Activated naive CD4-positive, alpha-beta T cell treated with anti-CD3 and anti-CD28 coated beads, Interleukin-2, amount 50 U/mL, for 72 hours (primary cell): ENCODE measurements around the gene CD19. TPM values are rescaled to one million over a fixed set of nuclear protein-coding genes. Genes with fewer than 3 reads are reported as not detected.
A peak's percentile ranks its signal among the peaks of the same experiment; 100 is the strongest.
"Not testable (repeated sequence)": the region's sequence is repeated elsewhere in the genome, so short reads cannot be mapped to it uniquely, and the experiment has no call there.

Experiments
- ATAC-seq, 2 donors: fragments of 150-1000 bp; cut with Tn5 transposase; 2 replicates each; pipeline ENCODE4 v1.10.0; 2021; ENCODE audit warnings: mild to moderate bottlenecking in 2 of 2, moderate library complexity in 2 of 2
- DNase-seq, 2 donors: peaks; one replicate each; pipeline ENCODE4 v3.0.0; 2021 to 2022; ENCODE audit warnings: low spot score in 2 of 2
- H3K27ac Mint-ChIP-seq, 2 donors: one replicate each; pipeline ENCODE4 v1.8.0; 2022; ENCODE audit warnings: mild to moderate bottlenecking in 2 of 2, mixed read lengths in 2 of 2
- H3K36me3 Mint-ChIP-seq, 2 donors: one replicate each; pipeline ENCODE4 v1.8.0; 2022; ENCODE audit warnings: mixed read lengths in 2 of 2
- H3K9me3 Mint-ChIP-seq, 2 donors: one replicate each; pipeline ENCODE4 v1.8.0; 2022; ENCODE audit warnings: mixed read lengths in 2 of 2
- total RNA-seq, 2 donors: library from RNA; stranded (reverse); gene quantifications; one replicate each; pipeline ENCODE4 v1.2.3, GENCODE V29; 2022

Gene CD19
- total RNA-seq, 2 donors from 2014 or later, result 0.32 to 1.2 TPM

DNA sequence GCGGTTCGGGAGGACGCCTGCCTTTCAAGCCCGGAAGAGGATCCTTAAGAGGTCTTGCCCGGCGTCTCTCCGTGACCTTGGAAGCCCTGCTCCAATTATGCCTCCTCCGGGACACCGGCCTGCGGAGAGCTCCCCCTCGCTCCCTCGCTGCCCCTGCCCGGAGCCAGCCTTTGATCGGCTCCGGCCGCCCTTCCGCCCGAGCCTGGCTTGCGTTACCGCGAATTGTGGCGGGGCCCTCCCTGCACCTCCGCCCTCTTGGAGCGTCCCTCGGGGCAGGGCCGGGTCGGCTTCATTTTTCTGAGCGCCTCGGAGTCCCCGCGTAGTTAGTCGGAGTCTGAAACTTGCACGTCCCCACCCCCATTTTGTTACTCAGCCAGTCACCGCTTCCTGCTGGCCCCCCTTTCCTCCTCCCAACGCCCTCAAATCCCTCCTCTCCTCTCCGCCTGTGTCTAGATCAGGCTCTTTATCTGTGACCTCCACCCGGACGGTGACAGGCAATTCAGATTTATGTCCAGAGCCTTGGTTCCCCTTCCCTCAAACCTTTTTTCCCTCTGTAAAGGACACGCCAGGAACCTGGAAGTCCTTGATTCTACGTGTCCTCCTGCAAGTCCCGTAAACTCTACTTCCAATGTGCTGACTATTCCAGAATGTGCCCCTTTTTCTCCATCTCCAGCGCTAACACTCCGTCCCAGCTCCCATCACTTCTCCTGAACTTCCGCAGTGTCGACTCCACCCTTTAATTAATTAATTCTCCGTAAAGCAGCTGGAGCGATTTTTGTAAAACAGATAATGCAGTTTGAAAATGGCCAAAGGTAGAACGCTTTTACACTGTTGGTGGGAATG lies 6.2 kb upstream of the CD19 start:
- ATAC-seq (peak; percentile 78 to 83), DNase-seq (peak; percentile 79 to 85)
- Mint-ChIP-seq H3K27ac (peak overlapping the region; percentile 94 to 99), H3K36me3 (peaks cover 0 to 6% of the 10 kb centered on the region in 2 donors), H3K9me3 (no peaks in the 10 kb centered on the region)

DNA sequence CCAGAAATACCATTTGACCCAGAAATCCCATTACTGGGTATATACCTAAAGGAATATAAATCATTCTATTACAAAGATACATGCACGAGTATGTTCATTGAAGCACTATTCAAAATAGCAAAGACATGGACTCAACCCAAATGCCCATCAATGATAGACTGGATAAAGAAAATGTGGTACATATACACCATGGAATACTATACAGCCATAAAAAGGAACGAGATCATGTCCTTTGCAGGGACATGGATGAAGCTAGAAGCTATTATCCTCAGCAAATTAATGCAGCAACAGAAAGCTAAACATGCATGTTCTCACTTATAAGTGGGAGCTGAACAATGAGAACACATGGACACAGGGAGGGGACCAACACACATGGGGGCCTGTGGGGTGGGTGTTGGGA lies 5.5 kb upstream of the CD19 start:
- ATAC-seq, DNase-seq, H3K9me3 Mint-ChIP-seq: not testable (repeated sequence)

DNA sequence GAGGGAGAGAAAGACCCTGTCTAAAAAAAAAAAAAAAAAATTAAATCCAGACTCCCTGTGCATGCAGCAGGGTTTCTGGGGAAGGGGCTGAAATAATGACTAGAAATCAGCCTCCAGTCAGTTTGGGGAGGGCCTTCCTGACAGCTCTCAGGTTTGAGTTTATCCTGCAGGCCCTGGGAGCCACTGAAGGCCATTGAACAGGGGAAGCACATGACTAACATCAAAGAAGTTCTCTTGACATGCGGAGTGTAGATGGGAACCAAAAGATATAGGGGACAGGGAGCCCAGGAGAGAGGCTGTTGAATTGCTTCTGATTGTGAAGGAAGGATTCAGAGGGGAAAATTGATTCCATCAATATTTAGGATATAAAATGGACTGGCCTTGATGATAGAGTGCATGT lies 4.0 kb upstream of the CD19 start:
- peaks cover 0 to 6% of the 10 kb centered on the region in 2 donors for H3K36me3 Mint-ChIP-seq
- no peak for DNase-seq
- no peak for ATAC-seq
- no peaks in the 10 kb centered on the region for H3K9me3 Mint-ChIP-seq
- no peak overlapping the region for H3K27ac Mint-ChIP-seq

More for the DNA sequence above, 5.5 kb upstream of the CD19 start:
- peak overlapping the region; percentile 94 to 99 for H3K27ac Mint-ChIP-seq
- not testable (repeated sequence) for H3K36me3 Mint-ChIP-seq

DNA sequence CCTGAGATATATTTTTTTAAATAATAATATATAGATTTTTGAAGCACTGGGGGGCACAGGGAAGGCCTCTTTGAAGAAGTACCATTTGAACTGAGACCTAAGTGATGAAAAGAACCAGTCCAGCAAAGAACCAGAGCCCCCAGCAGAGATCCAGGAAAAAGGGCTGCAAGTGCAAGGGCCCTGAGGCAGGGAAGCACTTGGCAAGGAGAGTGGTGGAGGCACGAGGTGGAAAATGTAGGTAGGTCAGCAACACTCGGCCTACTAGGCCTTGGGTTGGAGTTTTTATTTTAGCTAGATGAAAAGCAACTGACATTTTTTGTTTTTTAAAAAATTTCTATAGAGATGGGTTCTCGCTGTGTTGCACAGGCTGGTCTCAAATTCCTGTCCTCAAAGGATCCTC lies 1.6 kb upstream of the CD19 start:
- H3K27ac Mint-ChIP-seq, result peak overlapping the region; percentile 50 to 73
- no peak for ATAC-seq
- peaks cover 0 to 6% of the 10 kb centered on the region in 2 donors for H3K9me3 Mint-ChIP-seq
- peaks cover 0 to 6% of the 10 kb centered on the region in 2 donors for H3K36me3 Mint-ChIP-seq
- DNase-seq, result no peak

DNA sequence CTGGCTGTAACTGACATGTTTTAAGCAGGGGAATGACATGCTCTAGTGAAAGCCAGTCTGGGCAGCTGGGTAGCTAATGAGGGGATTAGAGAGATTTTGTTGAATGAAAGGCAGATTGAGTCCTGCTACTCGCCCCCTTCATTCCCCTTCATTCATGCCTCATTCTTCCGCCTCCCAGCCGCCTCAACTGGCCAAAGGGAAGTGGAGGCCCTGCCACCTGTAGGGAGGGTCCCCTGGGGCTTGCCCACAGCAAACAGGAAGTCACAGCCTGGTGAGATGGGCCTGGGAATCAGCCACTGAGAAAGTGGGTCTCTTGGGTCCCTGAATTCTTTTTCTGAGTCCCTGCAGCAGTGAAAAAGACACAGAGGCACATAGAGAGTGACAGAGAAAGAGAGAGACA lies 1.1 kb upstream of the CD19 start:
- peak overlapping the region; percentile 37 to 73 for H3K27ac Mint-ChIP-seq
- ATAC-seq (peak in 1 of 2 donors; percentile 59), DNase-seq (no peak)
- peaks cover 0 to 6% of the 10 kb centered on the region in 2 donors for H3K9me3 Mint-ChIP-seq
- peaks cover 0 to 6% of the 10 kb centered on the region in 2 donors for H3K36me3 Mint-ChIP-seq

DNA sequence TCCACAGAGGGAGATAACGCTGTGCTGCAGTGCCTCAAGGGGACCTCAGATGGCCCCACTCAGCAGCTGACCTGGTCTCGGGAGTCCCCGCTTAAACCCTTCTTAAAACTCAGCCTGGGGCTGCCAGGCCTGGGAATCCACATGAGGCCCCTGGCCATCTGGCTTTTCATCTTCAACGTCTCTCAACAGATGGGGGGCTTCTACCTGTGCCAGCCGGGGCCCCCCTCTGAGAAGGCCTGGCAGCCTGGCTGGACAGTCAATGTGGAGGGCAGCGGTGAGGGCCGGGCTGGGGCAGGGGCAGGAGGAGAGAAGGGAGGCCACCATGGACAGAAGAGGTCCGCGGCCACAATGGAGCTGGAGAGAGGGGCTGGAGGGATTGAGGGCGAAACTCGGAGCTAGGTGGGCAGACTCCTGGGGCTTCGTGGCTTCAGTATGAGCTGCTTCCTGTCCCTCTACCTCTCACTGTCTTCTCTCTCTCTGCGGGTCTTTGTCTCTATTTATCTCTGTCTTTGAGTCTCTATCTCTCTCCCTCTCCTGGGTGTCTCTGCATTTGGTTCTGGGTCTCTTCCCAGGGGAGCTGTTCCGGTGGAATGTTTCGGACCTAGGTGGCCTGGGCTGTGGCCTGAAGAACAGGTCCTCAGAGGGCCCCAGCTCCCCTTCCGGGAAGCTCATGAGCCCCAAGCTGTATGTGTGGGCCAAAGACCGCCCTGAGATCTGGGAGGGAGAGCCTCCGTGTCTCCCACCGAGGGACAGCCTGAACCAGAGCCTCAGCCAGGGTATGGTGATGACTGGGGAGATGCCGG lies 769 bp downstream of the CD19 start:
- H3K36me3 Mint-ChIP-seq, result peaks cover 0 to 6% of the 10 kb centered on the region in 2 donors
- peak overlapping the region in 1 of 2 donors; percentile 87 for H3K27ac Mint-ChIP-seq
- no peak for ATAC-seq

DNA sequence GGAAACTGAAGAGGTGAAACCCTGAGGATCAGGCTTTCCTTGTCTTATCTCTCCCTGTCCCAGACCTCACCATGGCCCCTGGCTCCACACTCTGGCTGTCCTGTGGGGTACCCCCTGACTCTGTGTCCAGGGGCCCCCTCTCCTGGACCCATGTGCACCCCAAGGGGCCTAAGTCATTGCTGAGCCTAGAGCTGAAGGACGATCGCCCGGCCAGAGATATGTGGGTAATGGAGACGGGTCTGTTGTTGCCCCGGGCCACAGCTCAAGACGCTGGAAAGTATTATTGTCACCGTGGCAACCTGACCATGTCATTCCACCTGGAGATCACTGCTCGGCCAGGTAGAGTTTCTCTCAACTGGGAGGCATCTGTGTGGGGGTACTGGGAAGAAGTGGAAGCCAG lies 1.4 kb downstream of the CD19 start:
- DNase-seq (no peak), ATAC-seq (no peak)
- H3K36me3 Mint-ChIP-seq, result peaks cover 0 to 6% of the 10 kb centered on the region in 2 donors
- peaks cover 0 to 10% of the 10 kb centered on the region in 2 donors for H3K9me3 Mint-ChIP-seq
- H3K27ac Mint-ChIP-seq, result peak overlapping the region in 1 of 2 donors; percentile 87

More for the DNA sequence above, 769 bp downstream of the CD19 start:
- no peak for DNase-seq
- H3K9me3 Mint-ChIP-seq, result peaks cover 0 to 10% of the 10 kb centered on the region in 2 donors

DNA sequence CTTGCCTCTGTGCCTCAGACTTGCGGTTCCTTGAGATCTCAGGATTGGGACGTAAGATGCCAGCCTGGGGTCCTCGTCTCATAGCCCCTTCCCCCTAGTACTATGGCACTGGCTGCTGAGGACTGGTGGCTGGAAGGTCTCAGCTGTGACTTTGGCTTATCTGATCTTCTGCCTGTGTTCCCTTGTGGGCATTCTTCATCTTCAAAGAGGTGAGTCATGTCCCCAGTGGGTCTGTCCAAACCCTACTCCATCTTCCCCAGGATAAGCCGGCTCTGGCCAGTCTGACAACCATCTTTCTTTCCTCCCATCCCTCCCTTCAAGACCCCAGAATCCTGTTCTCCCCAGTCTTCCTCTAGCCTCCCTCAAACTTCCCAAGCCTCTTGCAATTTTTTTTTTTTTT lies 3.6 kb downstream of the CD19 start:
- no peak for DNase-seq
- peaks cover 0 to 10% of the 10 kb centered on the region in 2 donors for H3K9me3 Mint-ChIP-seq
- peaks cover 0 to 6% of the 10 kb centered on the region in 2 donors for H3K36me3 Mint-ChIP-seq

DNA sequence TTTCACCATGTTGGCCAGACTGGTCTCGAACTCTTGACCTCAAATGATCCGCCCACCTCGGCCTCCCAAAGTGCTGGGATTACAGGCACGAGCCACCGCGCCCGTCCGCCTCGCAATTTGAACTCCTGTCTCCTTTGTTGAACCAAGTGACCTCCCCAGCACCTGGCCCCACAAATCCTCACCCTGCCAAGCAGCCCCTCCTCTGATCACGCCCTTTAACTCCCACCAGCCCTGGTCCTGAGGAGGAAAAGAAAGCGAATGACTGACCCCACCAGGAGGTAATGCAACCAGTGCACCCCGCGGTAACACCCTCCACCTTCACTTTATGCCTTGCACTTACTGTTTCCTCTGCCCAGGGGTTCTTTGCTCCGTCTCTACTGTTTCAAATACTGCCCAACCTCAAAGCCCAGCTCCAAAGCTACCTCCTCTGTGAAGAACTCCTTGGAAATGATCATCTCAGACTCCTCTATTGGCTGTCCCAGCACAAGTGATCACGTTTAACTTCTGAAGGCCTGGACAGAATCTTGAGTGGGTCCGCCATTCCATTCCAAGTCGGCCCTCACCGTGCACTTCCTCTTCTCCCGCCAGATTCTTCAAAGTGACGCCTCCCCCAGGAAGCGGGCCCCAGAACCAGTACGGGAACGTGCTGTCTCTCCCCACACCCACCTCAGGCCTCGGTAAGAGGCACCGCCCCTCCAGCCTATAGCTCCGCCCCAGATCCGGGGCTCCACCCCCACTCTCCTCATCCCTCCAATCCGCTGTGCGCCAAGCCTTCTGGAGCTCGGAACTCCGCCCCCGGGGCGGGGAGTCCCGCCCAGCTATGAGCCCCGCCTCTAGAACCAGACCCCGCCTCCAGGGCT lies 4.4 kb downstream of the CD19 start:
- H3K36me3 Mint-ChIP-seq, result peaks cover 0 to 6% of the 10 kb centered on the region in 2 donors
- ATAC-seq (peak; percentile 97 to 100), DNase-seq (peak; percentile 80 to 91)
- H3K27ac Mint-ChIP-seq, result peak overlapping the region; percentile 55 to 57
- H3K9me3 Mint-ChIP-seq, result peaks cover 0 to 10% of the 10 kb centered on the region in 2 donors

More for the DNA sequence above, 3.6 kb downstream of the CD19 start:
- H3K27ac Mint-ChIP-seq, result no peak overlapping the region
- no peak for ATAC-seq

DNA sequence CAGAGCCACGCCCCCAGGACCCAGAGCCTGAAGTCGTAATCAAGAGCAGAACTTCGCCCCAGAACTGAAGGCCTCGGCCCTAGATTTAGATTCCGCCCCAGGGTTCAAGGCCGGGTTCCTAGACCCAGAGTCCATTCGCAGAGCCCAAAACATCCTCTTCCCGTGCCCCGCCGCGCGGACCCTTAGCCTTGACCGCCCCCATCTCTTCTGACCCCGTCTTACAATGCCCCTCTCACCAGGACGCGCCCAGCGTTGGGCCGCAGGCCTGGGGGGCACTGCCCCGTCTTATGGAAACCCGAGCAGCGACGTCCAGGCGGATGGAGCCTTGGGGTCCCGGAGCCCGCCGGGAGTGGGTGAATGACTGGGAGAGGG lies 5.0 kb downstream of the CD19 start:
- peak overlapping the region; percentile 55 to 57 for H3K27ac Mint-ChIP-seq
- no peak for DNase-seq
- H3K9me3 Mint-ChIP-seq, result peaks cover 0 to 10% of the 10 kb centered on the region in 2 donors
- peaks cover 0 to 6% of the 10 kb centered on the region in 2 donors for H3K36me3 Mint-ChIP-seq
- no peak for ATAC-seq

DNA sequence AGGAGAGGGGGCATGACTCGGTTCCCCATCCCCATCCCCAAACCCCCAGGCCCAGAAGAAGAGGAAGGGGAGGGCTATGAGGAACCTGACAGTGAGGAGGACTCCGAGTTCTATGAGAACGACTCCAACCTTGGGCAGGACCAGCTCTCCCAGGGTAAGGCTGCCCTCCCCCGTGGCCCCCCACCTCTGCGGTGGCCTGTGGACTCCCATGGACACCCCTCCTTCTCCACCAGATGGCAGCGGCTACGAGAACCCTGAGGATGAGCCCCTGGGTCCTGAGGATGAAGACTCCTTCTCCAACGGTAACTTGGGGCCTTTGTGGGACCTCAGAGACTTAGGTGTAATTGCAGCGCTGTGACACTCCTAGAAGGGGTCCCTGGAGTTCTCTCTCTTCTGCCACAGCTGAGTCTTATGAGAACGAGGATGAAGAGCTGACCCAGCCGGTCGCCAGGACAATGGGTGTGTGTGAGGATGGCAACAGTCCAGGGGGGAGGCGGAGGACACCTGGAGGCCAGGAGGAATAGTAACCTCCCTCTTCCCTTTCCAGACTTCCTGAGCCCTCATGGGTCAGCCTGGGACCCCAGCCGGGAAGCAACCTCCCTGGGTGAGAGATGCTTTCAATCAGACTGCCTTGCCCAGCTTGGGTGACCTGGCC lies 5.6 kb downstream of the CD19 start:
- Mint-ChIP-seq H3K27ac (no peak overlapping the region), H3K9me3 (peaks cover 0 to 10% of the 10 kb centered on the region in 2 donors), H3K36me3 (peaks cover 0 to 6% of the 10 kb centered on the region in 2 donors)
- ATAC-seq (no peak), DNase-seq (no peak)

DNA sequence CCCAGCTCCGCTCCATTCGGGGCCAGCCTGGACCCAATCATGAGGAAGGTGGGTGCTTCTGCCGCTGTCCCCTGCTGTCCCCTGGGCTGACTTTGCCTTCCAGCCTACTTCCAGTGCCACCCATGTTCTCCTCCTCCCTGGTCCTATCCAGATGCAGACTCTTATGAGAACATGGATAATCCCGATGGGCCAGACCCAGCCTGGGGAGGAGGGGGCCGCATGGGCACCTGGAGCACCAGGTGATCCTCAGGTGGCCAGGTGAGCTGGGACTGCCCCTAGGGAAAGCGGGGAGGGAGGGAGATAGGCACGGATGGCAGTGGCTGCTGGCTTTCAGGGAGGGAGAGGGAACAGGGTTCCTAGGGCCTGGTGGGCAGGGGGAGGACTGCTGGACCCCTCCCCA lies 7.0 kb downstream of the CD19 start:
- DNase-seq (no peak), ATAC-seq (no peak)
- Mint-ChIP-seq H3K36me3 (peaks cover 0 to 6% of the 10 kb centered on the region in 2 donors), H3K27ac (peak overlapping the region in 1 of 2 donors; percentile 1), H3K9me3 (peaks cover 0 to 10% of the 10 kb centered on the region in 2 donors)

DNA sequence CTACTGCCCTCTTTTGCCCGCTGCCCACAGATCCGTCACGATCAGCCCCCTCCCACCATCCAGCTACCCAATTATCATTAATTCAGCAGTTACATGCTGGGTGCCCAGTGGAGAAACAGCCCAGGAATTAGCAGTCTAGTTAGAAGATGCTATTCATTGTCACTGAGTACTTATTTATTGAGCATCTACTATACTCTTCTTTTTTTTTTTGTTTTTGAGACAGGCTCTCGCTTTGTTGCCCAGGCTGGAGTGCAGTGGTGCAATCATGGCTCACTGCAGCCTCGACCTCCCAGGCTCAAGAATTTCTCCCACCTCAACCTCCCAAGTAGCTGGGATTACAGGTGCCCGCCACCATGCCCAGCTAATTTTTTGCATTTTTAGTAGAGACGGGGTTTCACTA lies 8.1 kb downstream of the CD19 start:
- not testable (repeated sequence) for H3K27ac Mint-ChIP-seq, ATAC-seq, H3K36me3 Mint-ChIP-seq, DNase-seq, H3K9me3 Mint-ChIP-seq

DNA sequence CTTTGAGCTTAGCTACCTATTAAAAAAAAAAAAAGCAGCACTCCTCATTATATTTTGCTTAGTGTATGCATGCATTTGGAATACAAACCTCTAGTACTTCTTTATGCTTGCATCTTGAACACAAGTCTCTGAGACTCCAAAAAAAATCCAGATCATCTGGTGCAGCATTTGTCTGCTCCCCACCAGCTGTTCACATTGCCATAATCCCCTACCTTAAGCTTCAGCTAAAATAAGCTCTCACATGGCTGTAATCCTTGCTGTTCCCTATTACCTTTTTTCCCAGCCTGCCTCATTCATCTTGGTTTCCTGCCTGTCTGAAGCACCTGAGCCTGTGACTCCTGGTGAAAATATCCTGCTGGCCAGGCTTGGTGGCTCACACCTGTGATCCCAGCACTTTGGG lies 11.5 kb downstream of the CD19 start:
- Mint-ChIP-seq H3K27ac (peak overlapping the region in 1 of 2 donors; percentile 9), H3K36me3 (no peaks in the 10 kb centered on the region), H3K9me3 (no peaks in the 10 kb centered on the region)
- ATAC-seq (no peak), DNase-seq (no peak)

DNA sequence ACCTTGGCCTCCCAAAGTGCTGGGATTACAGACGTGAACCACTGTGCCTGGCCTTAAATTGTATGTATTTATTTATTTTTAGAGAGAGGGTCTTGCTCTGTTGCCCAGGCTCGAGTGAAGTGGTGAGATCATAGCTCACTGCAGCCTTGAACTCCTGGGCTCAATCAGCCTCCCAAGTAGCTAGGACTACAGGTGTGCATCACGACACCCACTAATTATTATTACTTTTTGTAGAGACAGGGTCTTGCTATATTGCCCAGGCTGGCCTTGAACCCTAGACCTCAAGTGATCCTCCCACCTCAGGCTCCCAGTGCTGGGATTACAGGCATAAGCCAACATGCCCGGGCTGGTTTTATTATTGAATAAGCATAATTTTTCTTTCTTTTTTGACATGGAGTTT lies 14.9 kb downstream of the CD19 start:
- H3K27ac Mint-ChIP-seq, result no peak overlapping the region
- H3K36me3 Mint-ChIP-seq, result peaks cover 5 to 11% of the 10 kb centered on the region in 2 donors
- no peak for ATAC-seq
- no peak for DNase-seq
- H3K9me3 Mint-ChIP-seq, result no peaks in the 10 kb centered on the region
